HG02870 (cell line): ENCODE data around the gene ADRB2.

ENCODE experiments used
- ATAC-seq: cut with Tn5 transposase; IDR thresholded peaks from one replicate; pipeline ENCODE4 v1.9.1; 2021; ENCODE audit warnings: mild to moderate bottlenecking, moderate library complexity; ENCODE audit not compliant: unreplicated experiment

The ADRB2 gene

GRCh38 chr5:148804393-148804792 is 22.0 kb upstream of the ADRB2 start:
- ATAC-seq: no peak

DNA sequence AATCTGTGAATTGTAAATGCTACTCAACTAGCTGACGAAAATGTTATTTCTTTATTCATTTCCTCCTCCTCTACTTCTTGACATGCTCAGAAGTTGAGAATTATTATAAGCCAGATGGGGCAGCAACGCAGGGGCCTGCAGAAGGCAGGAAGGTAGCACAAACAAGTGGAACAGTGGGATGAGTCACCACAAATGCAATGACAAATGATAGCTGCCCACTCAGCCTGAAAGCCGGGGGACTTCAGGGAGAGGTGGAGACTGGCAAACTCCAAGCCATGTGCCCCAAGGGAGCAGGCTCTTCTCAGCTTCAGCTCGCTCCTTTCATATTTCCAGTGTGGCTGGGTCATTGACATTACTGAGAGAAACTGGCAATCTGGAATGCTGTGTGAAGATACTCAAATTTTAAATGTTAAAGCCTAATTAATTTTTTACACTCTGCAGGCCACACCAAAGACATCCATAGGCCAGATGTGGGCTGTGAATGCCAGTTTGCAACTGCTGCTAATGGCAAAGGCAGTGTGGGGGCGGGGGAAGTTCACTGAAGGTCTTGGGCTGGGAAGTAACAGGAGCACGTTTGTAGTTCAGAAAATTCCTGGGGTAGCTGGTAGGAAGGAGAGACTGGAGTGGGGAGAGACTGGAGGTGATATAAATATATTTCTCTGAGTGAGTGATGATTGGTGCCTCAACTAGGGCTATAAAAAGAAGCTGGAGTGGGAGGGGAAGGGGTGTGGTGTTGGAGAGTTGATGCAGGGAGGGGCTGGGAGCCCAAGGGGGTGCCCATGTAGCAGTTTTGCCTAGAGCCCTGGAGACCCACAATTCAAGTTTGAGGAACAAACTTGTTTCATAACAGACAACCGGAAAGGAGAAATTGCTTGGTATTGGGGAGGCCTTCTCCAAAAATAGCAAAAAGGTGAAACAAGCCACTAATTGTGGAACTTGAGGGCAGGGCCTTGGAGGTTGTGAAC is 20.8 kb upstream of the ADRB2 start:
- peak; percentile 41 for ATAC-seq

- ATAC-seq: no peak
These were observed 19.9 kb upstream of the ADRB2 start for GRCh38 chr5:148806520-148806931.

DNA sequence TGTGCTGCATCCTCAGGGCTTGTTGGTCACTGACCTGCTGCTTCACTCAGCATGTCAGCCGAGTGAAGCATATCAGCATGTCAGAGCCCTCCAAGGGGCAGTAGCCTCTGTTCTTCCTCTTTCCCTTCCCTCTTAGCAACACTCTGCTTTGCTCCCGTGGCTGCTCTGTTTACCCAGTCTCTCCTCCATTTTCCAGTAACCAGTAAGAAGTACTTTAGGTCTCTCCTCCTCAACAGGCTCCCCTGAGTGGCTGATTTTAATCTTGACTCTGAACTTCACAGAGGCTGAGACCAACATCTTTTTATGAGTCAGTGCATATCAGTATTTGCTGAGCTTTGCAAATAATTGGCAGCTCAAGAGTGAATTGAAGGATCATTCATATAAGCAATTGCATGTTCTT is 18.6 kb upstream of the ADRB2 start:
- no peak for ATAC-seq

GRCh38 chr5:148808864-148809642 is 17.4 kb upstream of the ADRB2 start:
- ATAC-seq: peak; percentile 68

DNA sequence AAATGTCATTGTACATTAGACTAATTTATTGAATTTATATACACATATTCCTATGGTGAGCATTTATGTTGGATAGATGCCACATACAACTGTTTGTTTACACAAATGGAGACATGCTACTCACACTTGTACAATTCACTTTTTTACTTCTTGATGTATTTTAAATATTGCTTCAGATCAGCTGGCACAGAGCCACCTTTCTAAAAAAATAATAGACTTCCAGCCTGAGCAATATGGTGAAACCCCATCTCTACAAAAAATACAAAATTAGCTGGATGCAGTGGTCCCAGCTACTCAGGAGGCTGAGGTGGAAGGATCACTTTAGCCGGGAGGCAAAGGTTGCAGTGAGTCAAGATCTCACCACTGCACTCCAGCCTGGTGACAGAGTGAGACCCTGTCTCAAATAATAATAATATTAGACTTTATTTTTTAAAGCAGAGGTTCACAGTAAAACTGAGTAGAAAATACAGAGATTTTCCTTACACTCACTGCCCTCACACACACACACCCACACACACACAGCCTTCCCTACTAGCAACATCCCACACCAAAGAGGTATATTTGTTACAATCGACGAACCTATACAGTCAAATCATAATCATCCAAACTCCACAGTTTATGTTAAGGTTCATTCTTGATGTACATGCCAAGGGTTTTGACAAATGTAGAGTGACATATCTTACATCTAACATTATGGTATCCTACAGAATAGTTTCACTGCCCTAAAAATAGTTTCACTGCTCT is 16.5 kb upstream of the ADRB2 start:
- ATAC-seq: no peak

GRCh38 chr5:148810823-148811222 is 15.6 kb upstream of the ADRB2 start:
- peak; percentile 21 for ATAC-seq

GRCh38 chr5:148811756-148812155 is 14.7 kb upstream of the ADRB2 start:
- ATAC-seq: no peak

- ATAC-seq: no peak
These were observed 11.3 kb upstream of the ADRB2 start for GRCh38 chr5:148815086-148815485.

DNA sequence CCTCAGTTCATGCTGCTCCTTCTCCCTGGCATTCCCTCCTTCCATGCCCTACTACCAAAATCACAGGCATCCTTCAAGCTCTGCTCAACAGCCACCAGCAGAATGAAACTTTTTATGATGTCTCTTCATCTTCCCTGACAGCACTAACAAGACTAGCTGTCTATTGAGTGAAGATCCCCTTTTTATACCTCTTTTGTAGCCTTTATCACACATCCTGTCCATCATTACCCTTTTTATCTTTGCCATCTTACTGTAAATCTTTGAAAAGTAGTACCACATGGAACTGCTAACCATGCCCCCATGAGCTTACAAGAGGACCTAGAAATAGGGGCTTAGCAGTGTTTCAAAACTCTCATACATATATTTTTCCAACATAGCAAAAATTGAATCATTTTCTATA is 10.8 kb upstream of the ADRB2 start:
- ATAC-seq: no peak

DNA sequence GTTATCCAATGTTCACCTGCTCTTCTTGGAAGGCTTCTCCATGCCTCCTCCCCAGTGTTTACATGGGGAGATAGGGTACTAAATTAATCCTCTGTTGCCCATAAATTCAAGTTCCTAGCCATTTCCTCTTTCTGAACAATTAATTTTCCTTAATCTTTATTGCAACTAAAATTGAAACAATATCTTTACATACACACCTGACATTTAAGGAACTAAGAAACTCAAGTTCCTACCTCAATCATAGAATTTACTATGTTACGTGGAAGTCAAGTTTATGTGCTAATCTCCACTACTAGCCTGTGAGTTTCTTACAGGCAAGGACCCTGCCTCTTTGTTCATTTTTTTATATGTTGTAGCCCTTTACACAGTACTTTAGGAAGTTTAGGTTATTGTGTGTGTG is 10.1 kb upstream of the ADRB2 start:
- no peak for ATAC-seq

- ATAC-seq: no peak
These were observed 9.6 kb upstream of the ADRB2 start for GRCh38 chr5:148816782-148817181.

GRCh38 chr5:148817606-148818005 is 8.8 kb upstream of the ADRB2 start:
- ATAC-seq: no peak

DNA sequence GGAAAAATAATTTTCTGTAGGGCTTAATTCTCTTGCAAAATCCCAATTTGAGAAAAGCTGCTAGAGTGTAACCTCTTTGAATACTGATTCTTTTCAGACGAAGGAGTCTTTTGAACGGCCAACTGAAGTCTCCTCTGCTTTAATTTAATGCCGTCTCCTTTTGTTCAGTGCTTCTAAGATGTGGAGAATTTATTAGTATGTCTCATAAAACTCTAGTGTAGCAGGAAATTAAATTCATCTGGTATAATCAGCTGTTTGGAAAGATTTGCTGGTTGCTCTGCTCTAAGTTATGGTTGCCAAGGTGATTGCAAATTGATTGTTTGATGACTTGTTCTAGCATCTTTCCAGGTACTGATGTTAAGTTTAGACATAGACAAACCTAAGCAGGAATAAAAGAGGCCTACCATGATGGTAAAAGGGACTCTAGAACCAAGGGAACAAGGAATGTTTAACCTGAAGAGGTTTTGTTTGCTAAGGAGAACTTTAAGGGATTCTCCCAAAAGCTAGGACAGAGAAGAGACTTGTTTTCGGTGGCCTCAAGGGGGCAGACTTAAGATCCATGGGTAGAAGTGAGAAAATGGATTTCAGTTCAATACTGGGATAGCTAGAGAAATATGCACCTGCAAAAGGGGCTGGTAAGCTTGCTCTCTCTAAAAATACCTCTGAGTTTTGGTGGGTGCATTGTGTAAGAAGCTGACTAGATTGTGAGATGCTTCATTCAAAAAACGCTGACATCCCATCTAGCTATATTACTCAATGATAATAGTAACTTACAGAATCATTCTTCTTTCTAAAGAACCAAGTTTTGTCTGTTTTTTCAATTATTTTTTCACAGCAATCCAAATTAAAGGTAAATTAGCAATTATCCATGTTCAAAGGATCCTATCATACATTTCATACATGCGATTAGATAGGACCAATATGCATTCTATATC is 5.7 kb upstream of the ADRB2 start:
- no peak for ATAC-seq

DNA sequence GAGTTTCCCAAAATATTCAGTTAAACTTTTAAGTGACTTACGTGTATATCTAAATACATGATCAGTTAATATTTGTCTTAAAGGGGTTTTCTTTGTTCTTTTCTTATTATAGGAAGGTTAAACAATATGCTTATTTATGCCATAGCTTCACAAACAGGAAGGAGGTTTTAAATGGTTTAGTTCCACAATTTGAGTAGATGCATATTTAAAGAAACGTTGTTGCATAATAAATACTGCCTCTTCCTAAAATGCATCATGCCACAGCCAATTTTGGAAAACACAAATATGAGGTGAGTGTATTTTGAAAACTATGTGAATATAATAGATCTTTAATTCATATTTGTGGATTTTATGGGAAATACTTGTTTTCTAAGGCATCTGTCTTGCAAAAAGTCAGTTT is 2.5 kb upstream of the ADRB2 start:
- no peak for ATAC-seq

DNA sequence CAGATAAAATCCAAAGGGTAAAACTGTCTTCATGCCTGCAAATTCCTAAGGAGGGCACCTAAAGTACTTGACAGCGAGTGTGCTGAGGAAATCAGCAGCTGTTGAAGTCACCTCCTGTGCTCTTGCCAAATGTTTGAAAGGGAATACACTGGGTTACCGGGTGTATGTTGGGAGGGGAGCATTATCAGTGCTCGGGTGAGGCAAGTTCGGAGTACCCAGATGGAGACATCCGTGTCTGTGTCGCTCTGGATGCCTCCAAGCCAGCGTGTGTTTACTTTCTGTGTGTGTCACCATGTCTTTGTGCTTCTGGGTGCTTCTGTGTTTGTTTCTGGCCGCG is 727 bp upstream of the ADRB2 start:
- no peak for ATAC-seq

- no peak for ATAC-seq
These were observed 294 bp downstream of the ADRB2 start for GRCh38 chr5:148826739-148827070.

GRCh38 chr5:148827723-148828122 is 1.3 kb downstream of the ADRB2 start:
- no peak for ATAC-seq

- ATAC-seq: no peak
These were observed 2.3 kb downstream of the ADRB2 start for GRCh38 chr5:148828511-148829247.

- no peak for ATAC-seq
These were observed 2.8 kb downstream of the ADRB2 start for GRCh38 chr5:148829248-148829594.
